HG03558 (cell line): ENCODE measurements around the gene GRID1.

Source experiments
- ATAC-seq: cut with Tn5 transposase; IDR thresholded peaks from one replicate; pipeline ENCODE4 v1.9.1; 2021; ENCODE audit warnings: moderate number of reproducible peaks; ENCODE audit not compliant: unreplicated experiment; ENCODE audit errors: extremely low read depth

GRID1 gene

GRCh38 chr10:85891472-85891871 is 475.1 kb downstream of the GRID1 start:
- ATAC-seq = no peak

DNA sequence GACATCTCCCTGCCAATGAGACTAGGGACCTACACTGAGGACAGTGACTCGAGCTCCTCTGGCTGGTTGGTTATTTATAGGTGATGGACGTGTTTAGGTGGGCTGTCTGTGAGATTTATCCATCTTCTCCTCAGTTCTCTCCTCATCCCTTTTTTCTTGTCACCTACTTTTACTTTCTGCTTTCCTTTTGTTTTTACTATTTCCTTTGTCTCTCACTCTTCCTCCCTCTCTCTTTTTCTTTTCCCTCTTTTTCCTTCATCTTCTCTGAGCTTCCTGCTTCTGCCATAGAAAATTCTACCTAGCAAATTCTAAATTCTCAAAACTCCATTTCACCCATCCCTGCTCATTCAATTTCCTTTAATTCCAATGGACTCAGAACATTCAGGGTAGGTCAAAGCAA is 478.0 kb downstream of the GRID1 start:
- ATAC-seq = no peak

DNA sequence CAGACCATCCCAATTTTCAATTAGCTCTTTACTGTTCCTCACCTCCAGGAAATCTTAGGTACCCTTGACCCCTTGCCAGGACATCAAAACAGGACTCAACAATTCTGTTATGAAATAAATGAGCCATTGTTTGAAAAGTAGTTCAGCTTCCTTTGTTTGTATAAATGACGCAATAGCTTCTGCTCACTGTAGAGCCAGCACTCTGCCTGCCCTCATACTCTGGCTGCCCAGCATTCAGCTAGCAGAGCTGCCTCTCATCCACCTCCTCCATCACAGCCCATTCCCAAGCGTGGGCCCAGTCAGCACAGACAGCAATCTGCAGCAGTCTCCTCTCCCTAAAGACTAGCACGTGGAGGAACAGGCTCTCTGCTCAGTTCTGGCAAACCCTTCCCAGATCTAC is 478.6 kb downstream of the GRID1 start:
- ATAC-seq = no peak

DNA sequence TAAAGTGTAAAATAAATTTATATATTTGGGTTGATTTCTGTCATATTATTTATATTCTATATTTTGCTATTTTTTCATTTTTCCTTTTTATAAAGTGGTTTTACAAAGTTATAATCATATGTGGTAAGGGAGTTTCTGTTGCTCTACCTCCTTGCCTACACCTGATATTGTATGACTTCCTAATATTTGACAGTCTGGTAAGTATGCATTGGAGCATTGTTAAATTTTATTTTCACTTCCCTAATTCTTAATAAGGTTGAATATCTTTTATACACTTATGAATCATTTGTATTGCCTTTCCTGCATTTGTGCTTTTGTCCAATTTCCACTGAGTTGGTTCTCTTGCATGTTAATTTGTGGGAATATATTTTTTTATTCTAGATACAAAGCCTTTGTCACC is 492.4 kb downstream of the GRID1 start:
- no peak for ATAC-seq

GRCh38 chr10:85873063-85873462 is 493.5 kb downstream of the GRID1 start:
- no peak for ATAC-seq

GRCh38 chr10:85868627-85869499 is 497.7 kb downstream of the GRID1 start:
- ATAC-seq = no peak

- no peak for ATAC-seq
Measured at GRCh38 chr10:85864868-85865526, 501.6 kb downstream of the GRID1 start.

GRCh38 chr10:85864173-85864549 is 502.4 kb downstream of the GRID1 start:
- no peak for ATAC-seq

- ATAC-seq = no peak
Measured at GRCh38 chr10:85863301-85864172, 503.1 kb downstream of the GRID1 start.

GRCh38 chr10:85862771-85863170 is 503.8 kb downstream of the GRID1 start:
- ATAC-seq = no peak

GRCh38 chr10:85861513-85862197 is 504.9 kb downstream of the GRID1 start:
- no peak for ATAC-seq

DNA sequence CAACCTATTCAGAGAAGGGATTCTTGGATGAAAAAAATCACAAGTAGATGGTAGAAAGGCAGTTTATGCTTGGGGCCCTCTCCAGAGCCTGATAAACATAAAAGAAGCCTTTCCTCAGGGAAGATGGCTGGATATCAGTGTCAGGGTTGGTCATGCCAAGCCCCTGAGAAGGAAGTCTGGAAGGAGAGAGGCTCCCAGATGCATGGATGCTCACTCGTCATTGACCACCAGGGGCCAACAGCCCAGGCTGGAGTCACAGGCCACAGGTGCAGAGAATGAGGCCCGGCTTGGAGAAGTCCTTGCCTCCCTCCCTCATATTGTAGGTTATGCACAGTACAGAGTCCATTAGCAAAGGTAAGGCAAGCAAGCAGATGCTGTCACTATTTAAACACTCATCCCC is 506.7 kb downstream of the GRID1 start:
- ATAC-seq = no peak

DNA sequence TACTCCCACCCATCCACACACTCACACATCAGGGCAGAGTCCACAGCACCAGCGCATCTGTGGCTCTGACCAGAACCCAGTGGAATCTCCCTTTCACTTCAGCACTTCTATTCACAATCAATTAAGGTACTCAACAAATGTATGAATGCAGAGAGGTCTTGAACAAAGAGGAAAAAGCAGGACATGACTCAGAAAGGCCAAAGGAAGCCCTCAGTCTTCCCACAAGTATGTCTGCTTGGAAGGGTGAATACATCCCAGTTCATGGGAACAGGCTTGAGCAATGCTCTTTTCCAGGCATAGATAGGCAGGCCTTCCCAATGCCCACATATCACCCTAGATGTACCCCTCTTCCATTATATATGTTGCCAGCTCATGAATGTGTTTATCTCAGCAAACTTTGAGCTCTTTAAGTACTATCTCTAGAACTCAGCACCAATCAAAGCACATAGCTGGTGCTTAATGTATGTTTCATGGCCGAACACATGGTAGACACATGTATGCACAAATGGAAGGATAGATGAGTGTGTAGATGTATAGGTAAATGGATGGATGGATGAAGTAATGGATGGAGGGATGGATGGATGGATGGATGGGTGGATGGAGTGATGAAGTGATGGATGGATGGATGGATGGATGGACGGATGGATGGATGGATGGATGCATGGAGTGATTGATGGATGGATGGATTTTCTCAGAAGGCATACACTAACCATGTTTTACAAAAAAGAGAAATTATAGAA is 507.6 kb downstream of the GRID1 start:
- no peak for ATAC-seq

DNA sequence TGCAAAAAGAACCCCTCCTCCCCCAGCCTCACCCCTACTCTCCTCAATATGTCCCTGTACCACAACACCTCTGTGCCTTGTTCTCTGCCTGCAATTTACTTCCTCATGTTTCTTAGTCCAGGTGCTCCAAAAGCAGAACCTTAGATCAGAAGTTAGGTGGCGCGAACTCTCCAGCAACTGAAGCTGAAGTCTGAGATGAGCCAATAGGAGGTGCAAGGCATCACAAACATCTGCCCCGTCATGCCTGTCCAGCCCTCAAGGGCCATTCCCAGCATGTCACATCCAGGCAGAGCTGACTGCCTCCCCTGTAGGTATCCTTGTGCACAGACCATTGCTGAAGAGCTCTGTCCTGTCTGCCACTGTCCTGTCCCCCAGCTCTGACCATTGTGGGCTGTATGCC is 508.8 kb downstream of the GRID1 start:
- ATAC-seq = no peak

- ATAC-seq = no peak
Measured at GRCh38 chr10:85857305-85857704, 509.3 kb downstream of the GRID1 start.

- ATAC-seq = no peak
Measured at GRCh38 chr10:85851934-85852333, 514.7 kb downstream of the GRID1 start.

DNA sequence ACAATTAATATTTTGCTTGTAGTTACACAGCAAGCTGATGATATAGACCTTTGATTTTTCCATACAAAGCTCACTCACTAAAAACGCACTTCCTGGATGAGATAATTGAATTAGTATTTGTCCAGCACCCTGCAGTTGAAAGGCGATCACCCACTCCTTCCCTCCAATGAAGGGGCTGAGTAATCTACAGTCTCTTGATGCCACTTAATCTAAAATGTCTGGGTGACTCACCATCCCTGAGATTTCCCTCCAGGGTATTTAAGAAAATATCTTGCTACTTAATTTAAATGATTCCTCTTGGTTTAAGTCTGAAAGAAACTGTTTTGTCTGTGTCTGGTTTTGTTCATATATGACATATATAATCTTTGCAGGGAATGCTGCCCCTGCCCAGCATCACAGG is 515.3 kb downstream of the GRID1 start:
- no peak for ATAC-seq

- no peak for ATAC-seq
Measured at GRCh38 chr10:85850736-85851135, 515.9 kb downstream of the GRID1 start.

DNA sequence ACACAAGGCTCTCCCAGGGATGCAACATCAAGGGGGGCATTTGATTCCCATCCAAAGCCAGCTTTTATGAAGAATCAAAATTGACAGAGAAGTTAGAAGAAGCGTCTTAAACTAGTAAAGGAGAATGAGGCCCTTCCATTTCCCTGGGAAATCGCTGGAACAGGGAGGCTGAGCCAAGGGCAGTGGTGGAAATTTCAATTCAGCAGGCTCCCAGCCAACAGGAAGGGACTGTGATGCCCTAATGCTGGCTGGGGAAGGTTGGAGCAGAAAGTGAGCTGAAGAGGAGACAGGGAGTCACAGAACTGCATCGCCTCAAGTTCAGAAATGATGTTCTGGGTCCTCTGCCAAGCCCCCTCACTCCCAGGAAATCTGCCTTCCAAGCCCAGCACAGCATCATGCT is 517.3 kb downstream of the GRID1 start:
- ATAC-seq = no peak

GRCh38 chr10:85848756-85849155 is 517.8 kb downstream of the GRID1 start:
- no peak for ATAC-seq
